GM10266 (cell line): ENCODE data around the gene CYYR1.
"Not testable (repeated sequence)": the region's sequence is repeated elsewhere in the genome, so short reads cannot be mapped to it uniquely, and the experiment has no call there.

ENCODE experiments used
- DNase-seq: peaks from one replicate; pipeline ENCODE4 v3.0.0; 2012; ENCODE audit errors: extremely low spot score
- CTCF ChIP-seq: IDR thresholded peaks from 2 replicates; pipeline ENCODE4 v1.5.1; 2012; ENCODE audit warnings: mild to moderate bottlenecking, low read depth; ENCODE audit not compliant: control insufficient read depth, insufficient read depth; ENCODE audit errors: missing control alignments

The CYYR1 gene

GRCh38 chr21:26473471-26473870, 99.6 kb downstream of the CYYR1 start:
- DNase-seq = no peak
- TF ChIP-seq CTCF = no peak

- TF ChIP-seq CTCF = no peak
- DNase-seq = no peak
These were observed 102.0 kb downstream of the CYYR1 start for GRCh38 chr21:26471099-26471471.

- TF ChIP-seq CTCF = no peak
- DNase-seq = no peak
These were observed 102.6 kb downstream of the CYYR1 start for GRCh38 chr21:26470351-26471098.

- TF ChIP-seq CTCF = no peak
- no peak for DNase-seq
These were observed 103.3 kb downstream of the CYYR1 start for GRCh38 chr21:26469789-26470188.

- no peak for TF ChIP-seq CTCF
- DNase-seq = no peak
These were observed 107.2 kb downstream of the CYYR1 start for GRCh38 chr21:26465916-26466315.

GRCh38 chr21:26461500-26461899, 111.6 kb downstream of the CYYR1 start:
- no peak for DNase-seq
- no peak for TF ChIP-seq CTCF

- no peak for TF ChIP-seq CTCF
- DNase-seq = no peak
These were observed 112.5 kb downstream of the CYYR1 start for GRCh38 chr21:26460621-26461020.

GRCh38 chr21:26458854-26459253, 114.2 kb downstream of the CYYR1 start:
- not testable (repeated sequence) for DNase-seq
